CD4-positive, CD25-positive, alpha-beta regulatory T cell (primary cell): ENCODE data around the gene MTA2. TPM values are rescaled to one million over a fixed set of nuclear protein-coding genes. Genes with fewer than 3 reads are reported as not detected.
"Not testable (repeated sequence)": the region's sequence is repeated elsewhere in the genome, so short reads cannot be mapped to it uniquely, and the experiment has no call there.

Source experiments
- ATAC-seq, 2 donors: fragments of 150-1000 bp; cut with Tn5 transposase; one replicate each; pipeline ENCODE4 v1.10.0; 2021; ENCODE audit warnings: low read depth in 2 of 2, moderate number of reproducible peaks in 2 of 2, moderate library complexity in 1 of 2
- DNase-seq, 3 donors: peaks; one replicate each; pipeline versions ENCODE4 v3.0.0 to v3.0.0-alpha.2; 2012 to 2022; ENCODE audit warnings: mixed read lengths in 1 of 3
- H3K27ac ChIP-seq: one replicate; pipeline ENCODE4 v1.7.0; 2013; ENCODE audit warnings: mild to moderate bottlenecking, low read length; ENCODE audit not compliant: insufficient read depth, poor library complexity, severe bottlenecking
- H3K27me3 ChIP-seq: one replicate; pipeline ENCODE4 v1.7.0; 2013; ENCODE audit warnings: low read length; ENCODE audit not compliant: control insufficient read depth, insufficient read depth
- H3K36me3 ChIP-seq: one replicate; pipeline ENCODE4 v1.7.0; 2013; ENCODE audit warnings: mild to moderate bottlenecking, low read length, moderate library complexity; ENCODE audit not compliant: control insufficient read depth, insufficient read depth
- H3K4me1 ChIP-seq: 2 replicates; pipeline ENCODE4 v1.7.0; 2013; ENCODE audit warnings: mild to moderate bottlenecking, low read length; ENCODE audit not compliant: insufficient read depth, control insufficient read depth, poor library complexity, severe bottlenecking
- H3K4me3 ChIP-seq: one replicate; pipeline ENCODE4 v1.7.0; 2013; ENCODE audit warnings: low read depth, mild to moderate bottlenecking, low read length, moderate library complexity
- H3K9me3 ChIP-seq, 2 experiments: 1 replicate in 1 of 2; 2 replicates in 1 of 2; pipeline ENCODE4 v1.7.0; 2013; ENCODE audit warnings: low read length in 2 of 2, mild to moderate bottlenecking in 1 of 2, moderate library complexity in 1 of 2; ENCODE audit not compliant: control insufficient read depth in 2 of 2
- H3K27ac Mint-ChIP-seq, 3 donors: one replicate each; pipeline ENCODE4 v1.8.0; 2020 to 2022; ENCODE audit warnings: mild to moderate bottlenecking in 3 of 3, mixed read lengths in 3 of 3, moderate library complexity in 2 of 3
- H3K27me3 Mint-ChIP-seq: one replicate; pipeline ENCODE4 v1.8.0; 2022; ENCODE audit warnings: mild to moderate bottlenecking, mixed read lengths
- H3K36me3 Mint-ChIP-seq: one replicate; pipeline ENCODE4 v1.8.0; 2020; ENCODE audit warnings: mixed read lengths
- H3K4me1 Mint-ChIP-seq, 4 donors: one replicate each; pipeline ENCODE4 v1.8.0; 2020 to 2022; ENCODE audit warnings: mixed read lengths in 4 of 4, mild to moderate bottlenecking in 1 of 4
- H3K4me3 Mint-ChIP-seq, 4 donors: one replicate each; pipeline ENCODE4 v1.8.0; 2020 to 2022; ENCODE audit warnings: mild to moderate bottlenecking in 4 of 4, mixed read lengths in 4 of 4, moderate library complexity in 3 of 4
- H3K9me3 Mint-ChIP-seq, 7 donors: one replicate each; pipeline ENCODE4 v1.8.0; 2020 to 2022; ENCODE audit warnings: mixed read lengths in 7 of 7, mild to moderate bottlenecking in 3 of 7, moderate library complexity in 2 of 7
- polyA plus RNA-seq, 4 donors: library from polyadenylated mRNA; unstranded; fragments of 300-500 nt; fragmentation: Illumina TruSeq; gene quantifications; one replicate each; pipeline ENCODE4 v1.2.3, GENCODE V29; 2021
- total RNA-seq: library from RNA; stranded (reverse); gene quantifications from one replicate; pipeline ENCODE4 v1.2.3, GENCODE V29; 2022

The MTA2 gene
- total and polyA plus RNA-seq, 5 donors from 2014 or later = 30.3 to 172 (median 34.7) TPM

- Mint-ChIP-seq H3K4me1 (peaks cover 6 to 57% (median 38%) of the 10 kb centered on the region in 4 donors), H3K27me3 (no peaks in the 10 kb centered on the region), H3K27ac (peak overlapping the region; percentile 92 to 94 (median 92)), H3K36me3 (peaks cover 33% of the 10 kb centered on the region), H3K9me3 (no peaks in the 10 kb centered on the region), H3K4me3 (peak overlapping the region; percentile 91 to 99 (median 96))
- DNase-seq (no peak), ATAC-seq (no peak)
- peak overlapping the region; percentile 85 for H3K4me3 ChIP-seq
- H3K9me3 ChIP-seq = no peaks in the 10 kb centered on the region
- H3K27ac ChIP-seq = peak overlapping the region; percentile 78
- H3K4me1 ChIP-seq = peaks cover 35% of the 10 kb centered on the region
- no peaks in the 10 kb centered on the region for H3K27me3 ChIP-seq
- H3K36me3 ChIP-seq = peaks cover 56% of the 10 kb centered on the region
Observed at GRCh38 chr11:62574363-62575071, 27.1 kb downstream of the MTA2 start.

GRCh38 chr11:62573592-62574362 lies 27.9 kb downstream of the MTA2 start, which contains the start of gene EEF1G:
Gene EEF1G, minus strand, starts transcription at chr11:62573891. Its CDS starts 49 bp downstream, at chr11:62573842.
- Mint-ChIP-seq H3K36me3 (peaks cover 35% of the 10 kb centered on the region), H3K4me1 (peaks cover 6 to 58% (median 39%) of the 10 kb centered on the region in 4 donors), H3K27ac (peak within 1 kb of the TSS; percentile 92 to 94 (median 92)), H3K27me3 (no peaks in the 10 kb centered on the region), H3K9me3 (no peaks in the 10 kb centered on the region), H3K4me3 (peak within 1 kb of the TSS; percentile 91 to 99 (median 96))
- DNase-seq (peak; percentile 98 to 100 (median 100)), ATAC-seq (peak; percentile 91 to 93)
- H3K4me1 ChIP-seq = peaks cover 35% of the 10 kb centered on the region
- H3K36me3 ChIP-seq = peaks cover 58% of the 10 kb centered on the region
- peak within 1 kb of the TSS; percentile 91 for H3K4me3 ChIP-seq
- peak within 1 kb of the TSS; percentile 88 for H3K27ac ChIP-seq
- H3K27me3 ChIP-seq = no peaks in the 10 kb centered on the region
- H3K9me3 ChIP-seq = no peaks in the 10 kb centered on the region

- Mint-ChIP-seq H3K9me3 (no peaks in the 10 kb centered on the region), H3K27me3 (no peaks in the 10 kb centered on the region), H3K36me3 (peaks cover 35% of the 10 kb centered on the region), H3K27ac (peak overlapping the region; percentile 92 to 94 (median 92)), H3K4me1 (peaks cover 6 to 62% (median 40%) of the 10 kb centered on the region in 4 donors), H3K4me3 (peak overlapping the region; percentile 91 to 99 (median 96))
- Histone ChIP-seq H3K27me3 (no peaks in the 10 kb centered on the region), H3K4me1 (peaks cover 35% of the 10 kb centered on the region), H3K9me3 (no peaks in the 10 kb centered on the region), H3K27ac (peak overlapping the region; percentile 88), H3K4me3 (peak overlapping the region; percentile 91), H3K36me3 (peaks cover 55% of the 10 kb centered on the region)
- DNase-seq (peak in 2 of 3 donors; percentile 35 to 56), ATAC-seq (no peak)
Observed at GRCh38 chr11:62573006-62573591, 28.6 kb downstream of the MTA2 start.

GRCh38 chr11:62572431-62572830 lies 29.2 kb downstream of the MTA2 start:
- Histone ChIP-seq H3K36me3 (peaks cover 53% of the 10 kb centered on the region), H3K9me3 (no peaks in the 10 kb centered on the region), H3K27ac (peak overlapping the region; percentile 6), H3K27me3 (no peaks in the 10 kb centered on the region), H3K4me1 (peaks cover 35% of the 10 kb centered on the region), H3K4me3 (peak overlapping the region; percentile 91)
- Mint-ChIP-seq H3K27ac (peak overlapping the region; percentile 80 to 94 (median 92)), H3K4me1 (peaks cover 6 to 64% (median 41%) of the 10 kb centered on the region in 4 donors), H3K36me3 (peaks cover 34% of the 10 kb centered on the region), H3K9me3 (no peaks in the 10 kb centered on the region), H3K4me3 (peak overlapping the region; percentile 91 to 99 (median 96)), H3K27me3 (no peaks in the 10 kb centered on the region)
- DNase-seq (no peak), ATAC-seq (no peak)

- not testable (repeated sequence) for H3K27me3 ChIP-seq, H3K9me3 ChIP-seq, H3K27ac ChIP-seq, H3K9me3 Mint-ChIP-seq, H3K27me3 Mint-ChIP-seq, ATAC-seq, DNase-seq, H3K4me3 ChIP-seq
- H3K36me3 Mint-ChIP-seq = peaks cover 37% of the 10 kb centered on the region
- H3K27ac Mint-ChIP-seq = peak overlapping the region; percentile 7 to 73 (median 31)
- H3K36me3 ChIP-seq = peaks cover 54% of the 10 kb centered on the region
- peaks cover 35% of the 10 kb centered on the region for H3K4me1 ChIP-seq
- peaks cover 12 to 72% (median 45%) of the 10 kb centered on the region in 4 donors for H3K4me1 Mint-ChIP-seq
- peak overlapping the region in 3 of 4 donors; percentile 20 to 96 (median 63) for H3K4me3 Mint-ChIP-seq
Observed at GRCh38 chr11:62571493-62571892, 30.2 kb downstream of the MTA2 start.

GRCh38 chr11:62570903-62571302 lies 30.8 kb downstream of the MTA2 start:
- not testable (repeated sequence) for H3K4me3 ChIP-seq, H3K9me3 Mint-ChIP-seq, ATAC-seq, H3K27ac ChIP-seq, H3K9me3 ChIP-seq, DNase-seq, H3K27me3 ChIP-seq, H3K27me3 Mint-ChIP-seq
- Mint-ChIP-seq H3K27ac (peak overlapping the region; percentile 60 to 73 (median 65)), H3K4me3 (peak overlapping the region in 3 of 4 donors; percentile 20 to 96 (median 53)), H3K4me1 (peaks cover 12 to 77% (median 46%) of the 10 kb centered on the region in 4 donors), H3K36me3 (peaks cover 40% of the 10 kb centered on the region)
- peaks cover 56% of the 10 kb centered on the region for H3K36me3 ChIP-seq
- H3K4me1 ChIP-seq = peaks cover 35% of the 10 kb centered on the region

- Mint-ChIP-seq H3K9me3 (no peaks in the 10 kb centered on the region), H3K27me3 (no peaks in the 10 kb centered on the region), H3K4me1 (peaks cover 18 to 76% (median 47%) of the 10 kb centered on the region in 4 donors), H3K36me3 (peaks cover 46% of the 10 kb centered on the region), H3K4me3 (peak overlapping the region in 1 of 4 donors; percentile 53), H3K27ac (no peak overlapping the region)
- H3K27ac ChIP-seq = no peak overlapping the region
- H3K4me1 ChIP-seq = peaks cover 27% of the 10 kb centered on the region
- peaks cover 67% of the 10 kb centered on the region for H3K36me3 ChIP-seq
- no peak overlapping the region for H3K4me3 ChIP-seq
- DNase-seq (no peak), ATAC-seq (no peak)
- no peaks in the 10 kb centered on the region for H3K27me3 ChIP-seq
- no peaks in the 10 kb centered on the region for H3K9me3 ChIP-seq
Observed at GRCh38 chr11:62569611-62570010, 32.1 kb downstream of the MTA2 start.
